Activated CD4-positive, alpha-beta T cell treated with anti-CD3 and anti-CD28 coated beads for 48 hours (primary cell): ENCODE data around the gene CDPF1.

Experiments
- DNase-seq: peaks from one replicate; pipeline ENCODE4 v3.0.0-alpha.2; 2020

Gene CDPF1

DNA sequence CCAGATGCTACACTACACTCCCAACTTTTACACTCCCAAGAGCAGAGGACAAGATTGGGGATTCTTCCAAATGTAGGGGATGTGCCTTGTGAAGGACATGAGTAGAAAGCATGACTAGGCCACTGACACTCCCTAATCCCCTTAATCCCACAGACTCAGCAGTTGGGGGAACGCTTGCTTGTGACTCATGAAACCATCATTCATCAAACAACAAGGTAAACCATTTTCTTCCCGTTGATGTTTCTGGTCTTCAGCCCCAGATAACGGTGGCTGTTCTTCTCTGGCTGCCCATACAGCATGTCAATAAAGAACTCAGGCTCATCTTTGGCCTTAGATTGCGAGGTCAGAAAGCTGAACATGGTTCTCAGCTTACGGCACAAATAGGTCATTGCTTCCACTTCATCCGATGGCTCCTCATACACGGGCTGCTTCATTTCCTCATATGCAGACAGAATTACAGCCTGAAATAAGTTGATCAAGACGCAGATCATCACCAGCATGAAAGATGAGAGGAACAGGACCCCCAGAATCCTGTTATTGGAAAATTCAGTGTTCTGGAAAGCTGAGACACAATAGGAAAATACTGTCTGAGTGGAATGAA lies 6.4 kb upstream of the CDPF1 start:
- DNase-seq, result no peak

DNA sequence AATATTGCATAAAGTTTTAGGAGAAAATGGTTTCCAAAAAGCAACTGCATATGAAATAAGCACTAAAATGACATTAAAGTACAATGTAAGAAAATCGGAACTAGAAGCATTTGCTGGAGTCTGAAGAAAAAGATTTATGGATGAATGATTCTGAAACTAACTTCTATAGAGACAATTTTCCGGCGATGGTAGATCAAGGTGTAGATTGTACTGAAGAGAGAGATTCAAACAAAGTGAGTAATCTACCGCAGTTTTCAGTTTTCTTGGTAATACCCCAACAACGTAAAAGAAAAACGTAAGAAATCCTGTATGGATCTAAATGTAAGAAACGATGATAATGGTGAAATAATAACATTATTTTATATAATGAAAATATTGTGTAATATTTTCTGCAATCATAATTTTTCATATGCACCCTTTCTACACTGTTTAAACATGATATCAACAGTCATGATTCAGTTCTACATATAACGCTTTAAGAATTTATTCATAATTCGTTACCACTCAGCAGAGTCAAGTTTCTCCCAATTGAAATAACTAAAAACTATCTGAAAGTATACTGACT lies 1.8 kb upstream of the CDPF1 start:
- DNase-seq, result no peak

DNA sequence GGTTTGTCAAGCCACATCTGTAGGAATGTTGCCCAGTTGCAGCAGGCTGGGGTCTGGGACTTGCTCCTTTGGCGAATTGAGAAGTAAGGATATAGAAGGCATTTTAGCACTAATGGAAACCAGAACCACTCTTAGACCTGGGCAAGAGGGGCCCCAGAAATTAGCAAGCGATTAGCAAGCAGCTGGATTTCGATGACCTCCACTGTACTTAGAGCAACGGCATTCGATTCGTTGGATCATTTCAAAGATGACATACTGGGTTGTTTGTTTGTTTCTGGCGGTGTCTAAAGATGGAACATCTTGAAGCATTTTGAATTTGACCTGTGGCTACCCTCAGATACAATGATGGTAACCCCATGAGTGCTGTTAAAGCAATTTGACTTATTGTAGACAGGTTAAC lies 1.2 kb upstream of the CDPF1 start:
- DNase-seq, result no peak

DNA sequence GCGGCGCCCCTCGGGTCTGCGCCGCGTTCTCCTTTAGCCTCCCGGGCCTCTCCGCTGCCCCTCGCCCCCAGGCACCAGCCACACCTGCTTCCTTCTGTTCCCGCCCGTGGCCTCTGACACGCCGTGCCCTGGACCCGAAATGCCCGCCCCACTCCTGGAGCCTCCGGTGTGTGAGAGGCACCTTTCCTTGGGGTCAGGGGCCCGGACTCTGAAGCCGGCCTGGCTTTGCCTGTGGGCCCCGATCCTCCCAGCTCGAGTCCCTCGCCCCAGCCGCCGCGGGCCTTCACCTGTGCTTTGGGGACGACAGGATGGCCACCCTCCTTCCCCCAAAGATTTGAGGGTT lies 661 bp upstream of the CDPF1 start:
- peak; percentile 20 for DNase-seq

DNA sequence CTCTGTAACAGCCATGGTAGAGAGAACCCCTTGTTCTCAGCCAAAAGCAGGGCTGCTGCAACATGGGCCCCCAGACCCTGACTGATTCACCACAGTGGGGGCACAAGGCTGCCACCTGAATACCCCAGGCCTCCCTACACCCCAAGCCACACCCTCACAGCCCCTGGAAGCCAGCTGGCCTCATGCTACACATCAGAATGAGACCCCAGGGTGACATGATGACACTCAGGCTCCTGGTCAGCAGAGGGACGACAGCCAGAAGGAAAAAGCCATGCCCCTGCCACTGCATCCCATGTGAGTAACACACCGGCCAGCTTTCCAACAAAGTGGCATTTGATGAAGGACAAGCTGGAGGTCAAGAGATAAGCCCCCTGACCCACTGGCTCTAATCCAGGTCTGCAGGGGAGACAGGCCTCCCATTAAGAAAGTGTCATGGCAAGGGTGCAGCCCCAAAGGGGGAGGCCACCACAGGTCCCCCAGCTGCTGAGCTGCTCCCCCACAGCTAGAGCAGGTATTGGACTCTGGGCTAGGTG lies 2.6 kb downstream of the CDPF1 start:
- DNase-seq, result no peak

DNA sequence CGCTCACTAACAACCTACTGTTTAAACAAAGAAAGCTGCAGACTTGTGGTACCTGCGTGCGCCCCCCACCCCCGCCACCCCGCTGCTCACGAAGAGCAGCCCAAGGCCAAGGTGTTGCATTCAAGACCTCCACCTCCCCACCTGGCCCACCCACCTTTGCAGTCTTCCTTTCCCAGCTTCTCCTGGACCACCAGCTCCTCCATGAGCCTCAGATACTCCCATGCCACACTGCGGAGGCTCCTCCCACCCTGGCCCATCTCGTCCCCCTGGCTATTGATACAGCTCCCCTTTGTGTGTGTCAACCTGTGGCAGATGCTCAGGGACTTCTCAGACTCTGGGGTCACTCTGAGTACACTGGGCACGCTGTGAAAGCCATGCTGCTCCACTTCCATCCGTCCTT lies 3.9 kb downstream of the CDPF1 start:
- DNase-seq, result no peak

DNA sequence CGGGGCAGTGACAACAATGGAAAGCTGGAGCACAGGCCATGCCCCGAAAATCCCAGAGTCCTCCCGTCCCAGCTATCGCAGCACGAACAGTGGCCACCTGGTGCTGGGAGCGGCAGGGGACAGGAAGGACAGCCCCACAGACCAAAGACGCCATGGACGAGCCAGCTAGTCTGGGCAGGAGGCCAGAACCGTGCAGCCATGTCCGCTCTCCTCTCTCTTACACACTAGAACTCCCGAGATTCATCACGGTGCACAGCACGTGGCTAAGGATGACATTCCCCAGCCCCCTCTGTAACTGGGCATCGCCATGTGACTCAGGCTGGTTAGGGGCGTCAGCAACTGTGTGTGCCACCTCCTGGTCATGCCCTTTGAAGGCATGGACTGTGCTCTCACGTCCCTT lies 4.6 kb downstream of the CDPF1 start:
- no peak for DNase-seq

DNA sequence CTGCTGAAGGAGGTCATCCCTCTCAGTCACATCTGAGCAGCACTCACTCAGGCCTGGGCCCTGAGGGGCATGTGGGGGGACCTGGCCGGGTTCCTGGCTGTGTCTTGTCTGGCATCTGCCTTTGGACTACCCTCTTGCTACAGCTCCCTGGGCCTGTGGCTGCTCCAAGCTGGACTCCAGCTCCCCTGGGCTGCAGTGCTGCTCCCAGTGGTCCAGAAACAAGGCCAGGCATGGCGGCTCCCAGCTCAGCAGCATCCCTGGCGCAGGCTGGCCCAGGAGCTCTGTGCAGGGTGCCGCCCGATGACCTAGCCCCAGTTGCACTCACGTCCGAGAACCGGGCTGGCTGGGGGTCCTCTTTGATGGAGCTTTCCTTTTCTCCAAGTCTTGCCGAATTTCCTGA lies 5.3 kb downstream of the CDPF1 start:
- no peak for DNase-seq

DNA sequence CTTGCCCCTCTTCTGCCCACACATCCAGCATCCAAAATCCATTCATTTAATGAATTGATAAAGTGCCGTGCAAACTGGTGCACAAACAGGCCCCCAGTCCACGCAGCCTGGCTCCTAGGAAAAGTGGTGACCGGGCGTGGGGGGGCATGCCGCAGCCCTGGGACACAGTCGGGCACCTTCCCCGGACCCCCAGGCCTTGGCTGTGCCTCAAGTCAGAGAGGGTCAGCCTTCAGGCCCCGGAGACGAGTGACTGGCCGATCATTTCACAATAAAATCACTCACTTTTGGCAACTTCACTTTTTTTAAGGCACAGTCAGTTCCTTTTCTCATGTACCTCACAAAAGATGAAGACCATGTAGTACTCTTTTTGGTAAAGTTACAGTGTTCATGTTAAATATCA lies 8.0 kb downstream of the CDPF1 start:
- DNase-seq, result no peak

DNA sequence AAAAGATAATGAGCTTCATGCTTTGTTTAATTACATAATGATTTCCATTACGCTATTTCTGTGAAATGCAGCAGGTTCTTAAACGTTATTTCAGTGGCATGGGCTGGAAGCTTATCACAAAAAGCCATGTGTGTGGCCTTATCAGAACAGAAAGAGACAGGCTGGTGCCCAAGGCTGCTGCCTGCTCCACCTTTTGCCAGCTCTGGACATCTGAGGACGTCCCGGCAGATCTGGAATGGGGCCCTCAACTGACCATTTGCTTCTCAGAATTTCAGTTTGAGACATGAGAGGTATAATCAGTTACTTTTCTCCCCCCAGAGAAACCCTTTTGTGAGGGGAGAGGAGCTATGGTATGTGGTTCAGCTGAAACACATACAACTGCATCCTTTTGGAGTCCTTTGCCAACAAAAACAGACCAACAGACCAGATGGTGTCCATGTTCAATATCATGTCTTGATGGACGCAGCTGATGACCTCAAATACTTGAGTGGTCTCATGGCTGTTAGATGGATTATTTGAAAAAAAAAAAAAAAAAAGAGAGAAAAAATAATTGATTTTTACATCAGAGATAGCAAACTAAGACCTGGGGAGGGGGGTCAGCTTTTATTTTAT lies 8.6 kb downstream of the CDPF1 start:
- DNase-seq, result no peak

DNA sequence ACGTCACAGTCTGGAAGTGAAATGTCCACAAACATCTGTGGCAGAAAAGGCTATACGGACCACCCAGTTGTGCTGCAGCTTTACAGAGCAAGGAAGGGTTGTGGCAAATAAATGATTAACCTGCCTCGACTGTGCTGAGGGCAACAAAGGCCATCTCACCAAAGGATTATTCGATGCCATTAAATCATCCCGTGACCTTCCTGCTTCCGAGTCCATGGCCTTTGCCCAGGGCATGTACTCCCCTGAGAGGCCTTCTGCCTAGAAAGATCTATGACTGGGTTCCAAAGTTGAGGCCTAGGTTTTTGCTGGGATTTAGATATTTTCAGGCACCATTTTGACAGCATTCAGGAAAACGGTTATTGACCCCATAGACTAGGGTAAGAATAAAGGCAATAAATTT lies 9.2 kb downstream of the CDPF1 start:
- no peak for DNase-seq

DNA sequence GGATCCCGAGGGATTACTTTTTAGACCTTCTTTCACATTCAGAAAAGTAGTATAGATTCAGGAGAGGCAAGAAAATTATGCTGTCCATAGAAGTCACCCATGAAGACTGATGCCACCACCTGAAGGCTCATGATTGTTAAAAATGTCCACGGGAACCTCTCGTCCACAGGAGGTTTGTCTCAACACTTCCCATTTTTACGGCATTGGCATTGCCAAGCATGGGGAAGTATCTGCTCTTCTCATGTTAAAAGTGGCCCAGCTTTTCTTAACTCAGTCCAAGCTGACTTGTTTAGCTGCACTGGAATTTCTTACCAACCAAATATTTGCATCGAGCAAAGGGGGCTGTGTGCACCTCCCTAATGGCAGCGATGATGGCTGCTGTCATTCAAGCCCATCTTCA lies 9.6 kb downstream of the CDPF1 start:
- DNase-seq, result no peak

DNA sequence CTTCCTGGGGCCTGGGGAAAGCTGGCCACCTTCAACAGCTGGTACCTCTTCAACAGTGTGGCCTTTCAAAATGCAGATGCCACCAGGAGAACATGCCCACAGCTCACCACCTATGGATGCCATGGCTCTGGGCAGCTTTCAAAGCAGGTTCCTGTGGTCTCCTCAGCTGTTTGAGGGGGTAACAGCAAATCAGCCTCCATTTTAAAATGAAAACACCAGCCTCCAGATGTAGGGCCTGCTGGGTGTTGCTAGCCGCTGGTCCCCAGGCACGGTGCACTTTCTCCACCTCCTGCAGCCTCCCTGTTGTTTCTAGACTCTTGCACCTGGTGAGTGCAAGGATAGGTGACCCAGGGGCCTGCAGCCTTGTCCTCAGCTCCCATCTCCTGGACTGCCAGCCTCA lies 10.0 kb downstream of the CDPF1 start:
- no peak for DNase-seq

DNA sequence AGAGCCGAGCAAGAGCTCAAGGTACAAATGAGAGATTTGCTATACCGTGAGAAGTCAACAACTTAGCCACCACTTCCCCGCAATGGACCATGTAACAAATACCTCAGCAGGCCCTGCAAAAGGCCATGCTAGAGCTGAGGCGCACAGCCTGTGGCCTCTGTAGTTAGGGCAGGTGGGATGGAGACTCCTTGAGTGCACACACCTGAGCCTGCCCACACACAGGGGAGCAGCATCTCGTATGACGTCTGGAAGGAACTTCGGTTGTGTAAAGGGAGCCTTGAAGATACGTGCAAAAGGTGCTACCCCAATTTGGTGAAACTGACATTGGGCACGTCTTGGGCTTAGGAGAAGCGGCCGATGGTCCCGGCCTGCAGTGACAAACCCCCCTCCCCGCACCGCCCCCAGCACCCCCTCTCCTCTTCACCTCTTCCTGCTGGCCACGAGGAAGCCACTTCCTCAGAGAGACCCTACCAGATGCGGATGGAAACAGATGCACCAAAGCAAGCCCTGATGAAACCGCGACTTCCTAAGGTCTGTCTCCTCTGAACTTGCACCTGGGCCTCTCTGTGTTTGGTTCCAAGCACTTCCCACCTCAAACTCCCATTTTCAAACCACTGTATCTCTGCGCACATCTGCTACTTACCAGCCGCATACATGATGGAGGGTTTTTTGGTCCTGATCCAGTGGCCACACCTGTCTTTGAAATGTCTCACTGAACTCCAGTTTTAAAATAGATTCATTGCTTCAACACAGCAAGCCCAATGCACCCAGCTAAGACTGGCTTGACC lies 10.6 kb downstream of the CDPF1 start:
- no peak for DNase-seq

DNA sequence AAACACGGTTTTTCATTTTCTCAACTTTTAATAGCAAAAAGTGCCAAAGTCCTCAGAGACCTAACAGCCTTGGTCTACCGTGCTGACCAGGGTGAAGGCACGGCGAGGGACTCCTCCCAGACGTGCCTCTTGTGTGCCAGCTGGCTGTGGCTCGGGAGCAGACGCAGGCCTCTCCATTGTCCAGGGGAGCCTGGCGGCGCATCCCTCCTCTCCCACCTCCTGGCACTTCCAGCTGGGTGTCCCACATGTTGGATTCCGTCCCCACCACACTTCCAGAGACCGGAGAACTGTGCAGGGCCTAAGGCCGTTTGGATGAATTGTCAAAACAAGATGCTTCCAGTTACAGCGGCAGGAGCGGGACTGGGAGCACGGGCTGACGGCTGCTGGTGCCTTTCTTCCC lies 11.6 kb downstream of the CDPF1 start:
- no peak for DNase-seq

DNA sequence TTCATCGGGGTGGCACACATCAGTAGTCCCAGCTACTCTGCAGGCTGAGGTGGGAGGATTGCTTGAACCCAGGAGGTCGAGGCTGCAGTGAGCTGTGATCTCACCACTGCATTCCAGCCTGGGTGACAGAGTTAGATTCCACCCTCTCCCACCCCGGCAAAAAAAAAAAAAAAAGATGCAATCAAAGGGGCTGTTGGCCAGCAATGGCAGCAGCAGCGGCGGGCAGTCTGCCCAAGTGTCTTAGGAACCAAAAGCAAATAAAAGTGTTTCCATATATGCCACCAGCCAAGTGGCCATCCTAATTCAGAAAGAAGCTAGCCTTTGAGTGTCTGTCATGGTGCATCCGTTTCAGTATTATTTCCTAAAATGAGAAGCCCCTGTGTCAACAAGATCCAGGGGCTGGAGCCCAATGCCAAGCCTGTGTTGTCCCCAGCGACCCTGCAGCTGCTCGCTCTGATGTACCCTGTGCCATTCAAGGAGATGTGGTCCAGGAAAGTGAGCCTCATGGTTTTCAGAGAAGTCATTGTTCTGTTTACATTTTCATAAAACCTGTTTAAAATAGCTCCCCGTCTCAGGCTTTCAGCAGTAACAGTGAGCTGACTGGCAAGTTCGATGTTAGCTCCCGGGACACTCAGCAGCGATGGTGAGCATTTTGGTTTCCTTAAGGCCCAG lies 12.5 kb downstream of the CDPF1 start:
- DNase-seq, result no peak

DNA sequence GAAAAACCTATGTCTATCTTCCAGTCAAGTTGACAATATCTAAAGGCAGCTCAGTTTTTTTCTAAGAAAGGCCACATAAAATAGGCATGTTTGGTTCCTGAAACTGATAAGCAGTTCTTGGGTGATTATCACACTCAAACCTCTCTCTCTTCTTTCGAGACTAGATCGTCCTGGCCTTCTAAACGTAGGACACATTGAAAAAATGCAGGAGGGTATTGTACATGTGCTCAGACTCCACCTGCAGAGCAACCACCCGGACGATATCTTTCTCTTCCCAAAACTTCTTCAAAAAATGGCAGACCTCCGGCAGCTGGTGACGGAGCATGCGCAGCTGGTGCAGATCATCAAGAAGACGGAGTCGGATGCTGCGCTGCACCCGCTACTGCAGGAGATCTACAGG lies 15.1 kb downstream of the CDPF1 start:
- DNase-seq, result no peak

DNA sequence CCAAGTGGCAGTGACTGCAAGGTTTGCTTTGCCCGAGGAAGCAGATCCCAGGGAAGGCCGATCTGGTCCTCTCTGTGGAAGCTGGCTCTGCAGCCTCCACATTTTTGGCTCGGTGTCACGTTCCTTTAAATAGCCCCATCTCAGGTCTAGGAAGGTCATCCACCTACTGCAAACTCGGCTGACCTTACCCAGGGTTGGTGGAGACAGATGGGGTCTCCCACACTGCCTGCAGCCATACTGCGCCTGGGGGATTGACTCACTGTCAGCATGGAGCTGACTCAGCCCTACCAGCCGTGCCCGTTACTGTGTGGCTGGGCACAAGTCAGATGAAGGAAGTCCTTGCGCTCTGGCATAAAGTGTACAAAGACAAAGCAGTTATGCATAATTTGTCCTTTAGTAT lies 16.9 kb downstream of the CDPF1 start:
- no peak for DNase-seq

DNA sequence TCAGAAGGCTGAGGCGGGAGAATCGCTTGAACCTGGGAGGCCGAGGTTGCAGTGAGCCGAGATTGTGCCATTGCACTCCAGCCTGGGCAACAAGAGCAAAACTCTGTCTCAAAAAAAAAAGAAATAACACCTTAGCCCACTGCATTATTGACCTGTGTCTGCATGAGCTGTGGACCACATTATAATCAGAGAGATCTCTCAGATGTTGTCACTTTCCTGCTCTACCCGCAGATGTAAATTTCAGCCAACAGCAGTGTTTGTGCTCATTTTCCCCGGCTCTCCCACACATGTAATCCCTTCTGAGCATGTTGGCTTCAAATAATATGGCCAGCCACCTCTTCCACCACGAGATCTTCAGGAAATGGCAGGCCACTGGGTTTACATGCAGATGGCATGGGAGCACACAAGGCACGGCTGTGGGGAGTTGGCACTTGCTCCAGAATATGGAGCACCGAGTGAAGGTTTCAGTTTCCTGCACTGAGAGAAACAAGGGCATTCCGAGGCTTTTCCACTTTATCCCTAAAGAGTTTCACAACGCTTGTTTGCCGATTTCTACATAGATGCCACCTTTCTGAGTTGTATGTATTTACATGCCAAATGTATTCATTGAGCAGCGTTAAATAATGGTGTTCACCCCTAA lies 19.7 kb downstream of the CDPF1 start:
- DNase-seq, result no peak

DNA sequence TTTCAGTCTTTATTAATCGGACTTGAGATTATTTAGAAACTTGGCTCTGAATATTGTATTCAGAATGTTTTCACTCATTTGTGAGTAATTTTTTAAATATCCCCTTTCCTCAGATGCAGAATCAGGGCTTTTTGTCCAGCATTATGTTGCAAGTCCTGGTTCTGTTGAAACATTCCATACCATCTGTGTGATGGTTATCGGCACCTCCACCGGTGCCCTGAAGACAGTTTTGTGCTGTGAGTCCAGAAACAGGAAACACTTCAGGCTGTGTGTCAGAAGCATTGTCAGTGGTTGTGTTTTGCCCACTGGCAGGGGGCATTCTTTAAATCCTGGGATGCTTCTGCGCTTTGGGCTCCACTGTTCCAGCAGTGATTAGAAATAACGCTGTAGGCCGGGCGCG lies 20.4 kb downstream of the CDPF1 start:
- DNase-seq, result no peak

DNA sequence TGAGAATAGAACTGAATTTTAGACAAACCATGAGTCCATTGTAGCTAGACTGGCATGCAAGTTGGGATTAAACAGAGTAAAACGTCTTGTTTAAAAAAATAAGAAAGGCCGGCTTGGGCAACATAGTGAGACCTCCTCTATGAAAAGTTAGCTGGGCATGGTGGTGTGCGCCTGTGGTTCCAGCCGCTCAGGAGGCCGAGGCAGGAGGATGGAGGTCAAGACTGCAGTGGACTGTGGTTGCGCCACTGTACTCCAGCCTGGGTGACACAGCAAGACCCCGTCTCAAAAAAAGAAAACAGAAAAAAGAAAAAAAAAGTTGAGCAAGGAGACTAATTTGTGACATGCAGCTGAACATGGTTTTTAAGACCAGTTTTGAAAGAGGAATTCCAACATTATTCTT lies 23.5 kb downstream of the CDPF1 start:
- no peak for DNase-seq

DNA sequence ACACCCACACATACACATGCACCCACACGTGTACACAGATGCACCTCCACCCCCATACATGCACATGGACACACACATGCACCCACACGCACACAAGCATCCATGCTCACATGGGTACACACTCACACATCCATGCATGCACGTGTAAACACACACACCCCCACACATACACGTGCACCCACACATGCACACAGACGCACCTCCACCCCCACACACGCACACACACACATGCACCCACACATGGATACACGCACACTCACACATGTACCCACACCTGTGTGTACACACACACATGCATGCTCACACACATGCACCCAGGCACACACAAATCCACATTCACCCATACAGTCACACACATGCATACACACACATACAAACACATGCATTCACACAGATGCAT lies 24.5 kb downstream of the CDPF1 start:
- no peak for DNase-seq

DNA sequence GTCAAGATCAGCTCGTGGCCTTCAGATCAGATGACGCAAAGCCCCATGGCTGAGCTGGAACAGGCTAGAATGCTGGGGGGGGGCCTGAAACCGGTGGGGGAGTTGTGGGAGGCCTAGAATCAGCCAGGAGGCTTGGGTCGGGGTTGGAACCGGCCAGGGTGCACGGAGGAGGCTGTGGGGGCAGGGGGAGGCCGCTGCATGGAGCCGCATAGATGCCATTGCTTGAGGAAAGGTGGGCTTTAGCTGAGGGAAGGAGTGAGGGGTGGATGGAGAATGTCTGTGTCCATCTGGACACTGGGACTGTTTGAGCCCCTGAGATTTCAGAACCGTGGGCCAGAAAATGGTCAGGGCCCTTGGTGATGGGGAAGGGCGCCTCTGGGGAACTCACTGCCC lies 25.2 kb downstream of the CDPF1 start:
- DNase-seq, result no peak
